HG03135 (cell line): ENCODE data around the gene GALNT15.

Source experiments
- ATAC-seq: cut with Tn5 transposase; IDR thresholded peaks from one replicate; pipeline ENCODE4 v1.9.1; 2021; ENCODE audit warnings: mild to moderate bottlenecking, moderate library complexity; ENCODE audit not compliant: unreplicated experiment

Gene GALNT15

DNA sequence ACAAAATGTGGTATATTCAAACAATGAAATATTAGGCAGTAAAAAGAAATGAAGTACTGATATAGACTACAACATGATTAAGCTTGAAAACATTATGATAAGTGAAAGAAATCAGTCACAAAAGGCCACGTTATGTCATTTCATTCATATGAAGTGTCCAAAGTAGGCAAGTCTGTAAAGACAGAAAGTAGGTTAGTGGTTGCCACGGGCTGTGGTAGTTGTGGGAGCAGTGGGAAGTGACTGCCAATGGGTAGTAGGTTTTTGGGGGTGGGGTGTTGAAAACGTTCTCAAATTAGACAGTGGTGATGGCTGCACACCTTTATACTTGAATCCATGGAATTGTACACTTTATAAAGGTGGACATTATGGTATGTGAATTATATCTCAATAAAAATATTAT, 12.1 kb downstream of the GALNT15 start:
- ATAC-seq = no peak

DNA sequence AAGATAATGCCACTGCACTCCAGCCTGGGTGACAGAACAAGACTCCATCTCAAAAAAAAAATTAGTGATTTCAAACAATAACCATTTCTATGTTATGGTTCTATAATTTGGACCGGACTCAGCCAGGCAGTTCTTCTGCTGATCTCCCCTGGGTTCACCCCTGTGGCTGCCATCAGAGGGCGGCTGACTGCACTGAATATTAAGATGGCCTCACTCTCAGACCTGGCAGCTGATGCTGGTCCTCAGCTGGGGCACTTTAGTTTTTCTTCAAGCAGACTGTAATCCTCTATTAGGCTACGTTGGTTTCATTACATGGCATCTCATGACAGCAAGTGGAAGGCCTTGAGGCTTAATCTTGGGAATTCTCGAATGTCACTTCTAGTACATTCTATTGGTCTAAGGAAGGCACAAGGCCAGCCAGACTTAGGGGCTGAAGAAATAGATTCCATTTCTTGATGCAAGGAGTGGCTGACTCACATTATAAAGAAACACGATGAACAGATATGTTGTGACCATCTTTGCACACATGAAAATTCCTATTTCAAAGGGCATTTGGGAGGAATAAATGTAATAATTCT, 12.8 kb downstream of the GALNT15 start:
- ATAC-seq = no peak

DNA sequence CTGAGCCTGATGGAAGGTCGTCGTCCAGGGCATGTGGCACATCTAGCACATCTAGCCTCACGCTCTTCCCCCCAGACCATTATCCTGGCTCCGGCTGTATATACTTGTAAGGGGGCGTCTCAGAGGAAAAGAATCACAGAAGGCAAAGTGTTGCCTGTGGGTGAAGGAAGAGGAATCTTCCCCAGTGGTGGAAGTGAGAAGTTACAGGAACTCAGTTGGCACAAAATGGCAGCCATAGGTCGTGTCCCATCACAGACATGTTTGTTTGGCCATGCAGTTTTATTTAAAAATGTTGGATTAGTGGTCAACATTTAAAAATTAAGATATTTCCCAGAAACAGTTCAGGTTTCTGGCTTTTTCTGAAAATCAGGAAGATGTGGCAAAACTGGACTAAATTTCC, 13.6 kb downstream of the GALNT15 start:
- no peak for ATAC-seq

DNA sequence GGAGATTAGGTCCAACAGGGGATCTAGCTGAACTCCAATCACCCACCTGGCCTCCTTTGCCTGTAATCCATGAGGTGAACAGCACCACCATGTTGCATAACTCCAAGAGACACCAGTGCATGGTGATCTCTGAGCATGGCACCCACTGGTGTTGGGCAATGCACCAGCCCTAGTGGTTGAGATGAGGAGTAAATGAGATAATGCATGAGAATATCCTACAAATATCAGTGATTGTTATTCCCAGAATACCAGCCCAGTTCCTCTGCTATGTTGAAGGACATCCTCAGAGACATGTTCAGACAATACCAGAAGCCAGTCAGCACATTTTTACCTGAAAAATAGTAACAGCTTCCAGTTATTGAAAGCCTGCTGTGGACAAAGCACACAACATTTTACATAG, 14.7 kb downstream of the GALNT15 start:
- ATAC-seq = no peak

DNA sequence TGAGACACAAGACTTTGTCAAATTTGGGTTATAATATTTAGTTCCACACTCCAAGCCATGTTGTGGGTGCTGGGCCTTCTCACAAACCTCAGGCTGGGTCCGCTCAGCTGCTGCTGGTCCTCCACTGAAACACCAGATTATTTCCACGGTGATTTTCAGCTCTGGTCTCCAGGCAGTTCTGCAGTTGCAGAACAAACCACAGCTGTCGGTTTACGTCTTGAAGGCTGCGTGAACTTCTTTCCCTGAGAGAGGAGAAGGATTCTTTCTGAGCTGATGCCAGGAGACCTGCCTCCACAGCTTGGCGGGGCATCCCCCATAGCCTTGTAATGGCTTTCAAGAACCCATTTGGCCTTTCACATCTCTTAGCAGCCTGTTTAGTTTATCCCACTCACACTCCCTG, 16.2 kb downstream of the GALNT15 start:
- ATAC-seq = no peak

DNA sequence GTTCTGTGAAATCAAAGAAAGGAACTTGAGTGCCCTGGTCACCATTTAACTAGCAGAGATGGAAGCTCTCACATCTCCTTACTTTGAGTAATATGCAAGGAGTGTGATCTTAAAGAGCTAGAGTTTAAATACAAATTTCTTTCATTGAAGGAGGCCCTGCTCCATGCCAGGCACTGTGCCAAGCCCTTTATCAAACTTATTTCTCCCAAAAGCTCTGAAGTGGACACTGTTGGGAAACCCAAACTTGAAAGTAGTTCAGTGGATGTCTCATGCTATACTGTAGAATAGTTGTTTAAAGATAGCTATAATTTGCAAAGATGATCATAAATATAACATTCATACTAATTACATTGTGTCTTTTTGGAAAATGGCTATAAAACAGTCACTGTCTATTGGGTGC, 17.1 kb downstream of the GALNT15 start:
- ATAC-seq = no peak

DNA sequence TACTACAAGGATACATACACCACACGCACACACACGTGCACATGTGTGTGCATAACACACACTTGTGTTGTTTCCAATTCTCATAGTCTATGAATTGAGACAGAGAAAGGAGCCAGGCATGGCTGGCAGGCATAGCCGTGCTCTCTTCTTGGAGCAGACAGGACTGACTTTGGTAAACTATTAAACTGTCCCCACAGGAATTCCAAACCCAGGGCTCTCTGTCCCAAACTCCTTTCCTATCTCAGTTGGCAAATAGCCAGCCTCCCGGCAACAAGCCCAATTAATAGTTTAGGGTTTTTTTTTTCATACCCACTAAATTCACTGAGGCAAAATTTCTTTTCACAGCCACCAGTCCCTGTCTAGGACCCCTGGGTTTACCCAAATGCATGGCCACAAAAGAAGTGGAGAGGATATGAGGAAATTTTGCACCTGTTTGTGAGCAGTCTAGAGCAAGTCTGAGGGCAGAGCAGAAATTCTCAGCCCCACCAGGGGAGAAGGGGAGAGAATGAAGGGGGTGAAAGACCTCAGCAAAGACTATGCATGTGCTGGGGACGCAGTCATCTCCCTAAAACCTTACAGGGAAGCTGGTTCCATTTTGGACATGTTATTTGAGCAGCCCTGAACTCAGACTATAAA, 17.8 kb downstream of the GALNT15 start:
- no peak for ATAC-seq

DNA sequence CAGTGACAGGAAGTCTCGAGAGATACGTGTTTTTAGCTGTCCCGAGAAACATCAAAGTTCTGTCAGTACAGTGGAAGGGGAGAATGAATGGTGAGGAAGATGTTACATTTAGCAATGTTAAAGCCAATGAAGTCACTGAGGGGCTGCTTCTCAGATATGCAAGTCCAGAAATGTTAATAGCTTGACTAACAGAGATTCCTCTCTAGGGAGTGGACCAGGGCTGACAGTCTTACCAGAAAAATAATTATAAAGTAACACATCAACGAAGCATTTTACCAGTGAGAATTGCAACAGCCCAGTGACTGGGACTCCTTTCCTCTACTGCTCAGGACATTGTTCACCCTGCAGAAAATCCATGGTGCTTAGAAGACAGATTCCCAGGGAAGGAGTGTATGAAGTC, 23.9 kb downstream of the GALNT15 start:
- no peak for ATAC-seq

DNA sequence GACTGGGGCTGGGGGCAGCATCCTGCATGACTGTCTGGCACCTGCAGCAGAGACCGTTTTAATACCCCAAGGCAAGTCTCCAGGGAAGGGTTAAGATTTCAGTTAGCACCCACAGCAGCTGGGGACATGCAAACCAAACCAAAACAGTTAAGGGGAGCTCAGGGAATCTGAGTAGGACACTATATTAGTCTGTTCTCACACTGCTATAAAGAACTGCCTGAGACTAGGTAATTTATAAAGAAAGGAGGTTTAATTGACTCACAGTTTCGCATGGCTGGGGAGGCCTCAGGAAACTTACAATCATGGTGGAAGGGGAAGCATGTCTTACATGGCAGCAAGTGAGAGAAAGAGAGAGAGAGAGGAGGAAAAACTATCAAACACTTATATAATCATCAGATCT, 25.3 kb downstream of the GALNT15 start:
- ATAC-seq = no peak

DNA sequence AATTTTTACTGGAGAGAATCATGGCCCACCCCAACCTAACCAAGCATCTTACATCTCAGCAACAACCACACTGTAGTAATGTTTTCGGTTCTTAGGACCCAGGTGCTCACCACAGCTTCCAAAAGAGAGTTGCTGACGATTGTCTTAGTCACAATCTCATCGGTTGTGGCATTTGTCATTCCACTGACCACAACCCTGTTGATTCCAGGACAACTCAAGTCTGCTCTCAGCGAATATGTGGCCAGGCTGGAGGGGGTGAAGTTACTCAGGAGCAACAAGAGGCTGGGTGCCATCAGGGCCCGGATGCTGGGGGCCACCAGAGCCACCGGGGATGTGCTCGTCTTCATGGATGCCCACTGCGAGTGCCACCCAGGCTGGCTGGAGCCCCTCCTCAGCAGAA, 25.9 kb downstream of the GALNT15 start:
- no peak for ATAC-seq

DNA sequence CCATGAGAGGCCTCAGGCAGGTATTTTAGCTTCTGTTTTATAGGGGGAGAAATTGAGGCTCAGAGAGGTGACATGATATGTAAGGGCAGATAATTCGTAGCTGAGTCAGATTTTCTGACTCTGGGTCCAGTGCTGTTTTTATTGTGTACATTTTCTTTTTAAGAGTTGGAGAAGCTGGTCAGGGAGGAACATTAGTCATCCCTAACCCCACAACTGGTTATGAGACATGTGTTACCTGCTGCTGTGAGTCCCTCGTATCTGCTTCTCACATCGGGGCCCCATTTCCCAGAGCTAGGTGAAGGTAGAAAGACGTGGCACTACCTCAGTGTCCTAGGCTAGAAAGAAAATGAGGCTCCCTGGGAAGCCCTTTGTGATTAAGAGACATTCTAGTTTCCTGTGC, 28.6 kb downstream of the GALNT15 start:
- ATAC-seq = no peak

DNA sequence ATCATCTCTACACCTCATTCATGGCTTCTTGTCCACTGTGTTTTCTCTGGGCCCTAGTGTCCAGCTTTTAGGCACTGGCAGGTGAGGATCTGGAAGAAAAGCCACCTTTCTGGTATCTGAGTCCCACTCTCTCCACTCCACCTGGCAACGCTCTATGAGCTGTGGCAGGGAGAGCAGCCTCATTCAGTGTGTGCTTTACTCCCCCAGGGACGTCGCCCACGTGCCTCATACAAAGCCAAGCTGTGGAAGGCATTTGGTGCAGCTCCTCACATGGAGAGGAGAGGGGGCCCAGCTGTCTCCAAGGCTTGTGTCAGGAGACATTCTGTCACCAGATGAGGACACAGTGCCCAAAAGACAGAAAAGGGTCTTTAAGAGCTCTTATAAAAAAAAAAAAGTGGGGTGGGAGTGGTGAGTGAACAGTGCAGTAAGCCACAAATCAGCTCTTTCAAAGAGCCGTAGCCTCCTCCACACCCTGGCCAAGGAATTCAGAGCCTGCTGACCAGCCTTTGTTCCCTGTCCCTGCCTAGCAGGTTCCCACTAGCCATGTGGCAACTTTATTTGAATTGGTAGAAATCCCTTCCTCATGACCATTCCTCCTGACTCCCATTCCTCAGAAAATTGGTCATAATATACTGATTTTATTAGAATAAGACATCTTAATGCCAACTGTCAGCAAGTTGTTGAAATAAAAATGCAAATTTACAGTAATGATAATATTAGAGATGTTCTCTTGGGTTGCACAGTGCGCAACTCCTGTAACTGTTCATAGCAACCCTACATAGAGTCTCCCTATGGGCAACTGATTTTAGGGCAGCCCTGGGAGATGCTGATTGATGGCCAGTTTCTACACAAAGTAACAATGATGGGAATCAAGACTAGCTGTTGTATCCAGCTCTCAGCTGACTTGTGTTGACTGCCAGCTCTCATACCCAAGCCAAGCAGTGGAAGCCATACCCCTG, 29.5 kb downstream of the GALNT15 start:
- ATAC-seq = no peak

DNA sequence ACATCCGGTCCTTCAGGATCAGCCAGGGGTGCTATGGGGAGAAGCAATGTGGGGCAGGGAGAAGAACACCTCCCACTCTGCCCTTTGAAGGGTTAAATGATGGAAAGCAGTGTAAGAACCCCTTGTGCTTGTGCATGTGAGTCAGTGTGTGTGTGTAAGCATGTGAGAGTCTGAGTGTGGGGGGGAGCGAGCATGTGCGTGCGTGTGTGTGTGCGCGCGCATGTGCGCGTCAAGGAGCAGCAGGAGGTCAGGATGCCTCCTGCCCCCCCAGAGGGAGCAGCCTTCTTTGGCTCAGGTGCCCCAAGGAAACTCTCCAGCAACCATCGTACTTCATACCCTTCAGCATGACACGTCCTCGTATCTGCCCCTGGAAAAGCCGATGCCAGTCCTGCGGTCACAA, 30.3 kb downstream of the GALNT15 start:
- no peak for ATAC-seq

DNA sequence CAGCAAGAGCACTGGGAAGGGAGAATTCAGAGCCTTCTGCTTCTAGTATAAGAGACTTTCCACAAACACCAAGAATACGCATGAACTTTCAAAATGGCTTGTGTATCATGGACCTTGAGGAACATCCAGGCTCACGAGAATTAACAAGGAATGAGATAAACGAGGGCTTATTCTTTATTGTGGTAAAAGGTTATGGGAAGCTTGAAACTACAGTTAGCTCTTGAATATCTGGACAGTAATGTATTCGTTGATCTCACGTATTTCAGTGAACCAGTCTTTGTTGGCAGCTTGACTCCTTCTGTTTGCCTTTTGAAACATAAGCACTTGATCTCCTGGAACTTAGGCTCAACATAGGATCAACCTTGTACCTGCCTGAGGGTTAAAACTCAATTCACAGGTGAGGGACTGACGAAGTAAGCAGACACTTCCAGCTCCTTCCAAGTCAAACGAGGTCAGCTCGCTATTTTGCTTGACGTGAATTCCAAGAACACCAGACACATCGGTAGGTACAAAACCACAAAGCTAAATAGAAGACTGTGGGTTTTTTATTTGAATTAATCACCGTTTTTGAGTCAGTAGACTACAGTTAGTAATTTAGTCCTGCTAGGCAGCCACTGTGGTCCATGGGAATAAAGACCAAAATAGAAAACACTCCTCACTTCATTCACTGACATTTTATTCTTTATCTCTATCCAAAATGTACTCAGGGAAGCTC, 30.8 kb downstream of the GALNT15 start:
- ATAC-seq = no peak

DNA sequence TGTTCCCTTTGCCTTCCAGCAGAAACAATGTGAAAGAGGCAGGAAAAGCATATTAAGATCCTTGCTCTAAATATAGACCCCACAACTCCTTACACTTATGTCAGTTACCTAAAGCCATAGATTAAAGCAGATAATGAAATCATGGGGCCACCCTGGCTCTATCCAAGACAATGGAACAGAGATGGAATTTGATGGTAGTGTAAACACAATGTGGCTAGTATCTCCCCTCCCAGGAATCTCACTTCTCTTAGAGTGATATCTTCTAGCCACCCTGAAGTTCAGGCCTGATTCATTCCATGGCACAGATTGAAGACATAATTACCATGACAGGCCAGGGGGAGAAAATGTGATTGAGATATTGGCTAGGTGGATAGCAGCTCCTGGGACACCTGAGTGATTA, 32.6 kb downstream of the GALNT15 start:
- no peak for ATAC-seq

DNA sequence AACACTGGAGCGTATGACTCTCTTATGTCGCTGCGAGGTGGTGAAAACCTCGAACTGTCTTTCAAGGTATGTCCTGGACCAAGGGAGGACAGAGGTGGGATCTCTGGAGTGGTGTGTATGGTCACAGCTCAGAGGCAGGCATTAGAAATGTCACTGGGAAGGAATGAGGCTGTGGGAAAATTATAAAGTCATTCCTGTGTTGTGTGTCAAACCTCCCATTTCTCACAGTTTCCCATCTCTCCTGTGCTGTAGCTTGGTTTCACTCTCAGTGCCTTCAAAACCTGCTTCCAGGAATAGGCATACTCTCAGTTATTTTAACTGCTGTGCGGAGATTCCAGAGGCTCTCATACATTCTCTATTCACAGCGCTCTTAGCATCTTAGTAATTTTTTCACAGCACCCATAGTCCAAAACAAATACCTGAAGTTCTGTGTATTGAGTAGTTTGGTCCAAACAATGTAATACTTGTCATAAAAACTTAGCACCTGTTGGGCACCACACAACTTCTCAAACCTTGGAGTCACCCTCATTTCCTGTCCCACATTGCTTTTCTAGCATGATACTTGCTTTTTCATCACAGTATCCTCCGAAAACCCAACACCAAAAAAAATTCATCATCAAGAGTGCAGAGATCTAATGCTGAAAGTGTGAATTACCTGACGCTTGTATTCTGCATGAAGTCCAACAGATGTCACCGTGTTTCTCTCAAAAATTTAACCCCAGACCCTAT, 36.9 kb downstream of the GALNT15 start:
- ATAC-seq = no peak

DNA sequence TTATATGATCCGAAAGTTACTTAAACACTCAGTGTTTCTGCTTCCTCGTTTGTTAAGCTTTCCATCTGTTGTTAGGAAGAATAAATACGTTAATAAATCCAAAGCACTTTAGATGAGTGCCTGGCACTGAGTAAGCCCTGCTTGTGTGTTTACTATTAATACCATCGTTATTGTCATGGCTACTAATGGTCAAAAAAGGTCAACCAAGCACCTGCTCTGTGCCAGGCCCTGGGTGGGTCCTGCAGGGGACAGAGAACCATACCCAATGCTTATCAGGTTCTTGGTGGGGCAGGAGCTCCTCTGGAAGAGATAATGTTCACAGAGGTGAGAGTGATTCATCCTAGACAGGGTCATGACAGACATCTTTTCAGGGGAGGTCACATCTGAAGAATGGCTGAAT, 39.9 kb downstream of the GALNT15 start:
- no peak for ATAC-seq

DNA sequence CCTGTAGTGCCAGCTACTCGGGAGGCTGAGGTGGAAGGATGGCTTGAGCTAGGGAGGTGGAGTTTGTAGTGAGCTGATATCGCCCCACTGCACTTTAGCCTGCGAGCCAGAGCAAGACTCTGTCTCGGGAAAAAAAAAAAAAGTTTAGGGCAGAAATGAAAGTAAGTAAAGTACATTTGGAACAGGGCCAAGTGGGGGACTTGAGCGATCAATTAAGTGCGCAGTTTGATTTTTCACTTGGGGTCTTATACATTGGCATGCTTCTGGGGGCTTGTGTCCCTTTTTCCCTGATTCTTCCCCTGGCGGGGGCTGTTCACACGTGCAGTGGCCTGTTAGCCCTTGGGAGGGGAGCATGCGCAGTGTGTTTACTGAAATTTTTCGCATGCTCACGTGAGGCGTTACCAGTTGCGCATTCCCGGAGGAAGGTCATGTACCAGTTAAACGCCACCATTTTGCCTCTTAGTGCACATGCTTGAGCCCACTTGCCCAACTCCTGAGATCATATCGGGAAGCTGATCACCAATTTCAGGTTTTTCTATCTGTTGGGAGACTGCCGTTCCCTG, 42.0 kb downstream of the GALNT15 start:
- no peak for ATAC-seq

DNA sequence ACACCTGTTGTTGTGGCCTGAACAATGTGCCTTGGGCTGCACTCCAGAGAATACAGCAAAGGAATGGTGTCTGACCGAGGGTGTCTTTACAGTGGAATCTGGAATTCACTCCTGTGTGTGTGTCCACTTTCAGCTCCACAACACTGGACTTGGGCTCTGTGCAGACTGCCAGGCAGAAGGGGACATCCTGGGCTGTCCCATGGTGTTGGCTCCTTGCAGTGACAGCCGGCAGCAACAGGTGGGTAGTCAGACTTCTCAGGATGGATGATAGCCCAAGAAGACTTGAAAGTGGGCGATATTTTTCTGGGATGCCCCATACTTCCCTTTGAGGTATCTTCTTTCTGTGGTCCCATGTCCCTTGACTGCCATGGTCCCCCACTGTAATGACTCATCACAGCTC, 45.3 kb downstream of the GALNT15 start:
- no peak for ATAC-seq

DNA sequence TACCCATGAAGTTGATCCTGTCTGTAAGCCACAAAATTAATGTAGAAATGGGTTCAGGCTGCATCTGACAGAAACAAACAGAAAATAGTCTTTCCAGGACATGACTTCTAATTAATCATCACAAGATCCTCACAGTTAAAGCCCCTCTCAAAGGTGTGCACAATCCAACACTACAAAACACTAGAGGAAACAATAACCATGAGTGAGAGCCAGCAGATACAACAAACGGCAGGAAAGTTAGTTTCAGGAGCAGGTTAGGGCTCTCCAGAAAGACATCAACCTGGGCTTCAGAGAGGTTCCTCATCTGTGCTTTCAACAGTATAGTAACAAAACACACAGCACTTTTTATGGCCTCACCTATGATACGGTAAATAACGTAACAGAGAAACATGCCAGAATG, 47.5 kb downstream of the GALNT15 start:
- no peak for ATAC-seq
